GM18868 (cell line): Measurements from ENCODE around the gene GLP1R.

Source experiments
- ATAC-seq: cut with Tn5 transposase; IDR thresholded peaks from one replicate; pipeline ENCODE4 v1.9.1; 2021; ENCODE audit warnings: mild to moderate bottlenecking, moderate library complexity; ENCODE audit not compliant: unreplicated experiment

The GLP1R gene

DNA sequence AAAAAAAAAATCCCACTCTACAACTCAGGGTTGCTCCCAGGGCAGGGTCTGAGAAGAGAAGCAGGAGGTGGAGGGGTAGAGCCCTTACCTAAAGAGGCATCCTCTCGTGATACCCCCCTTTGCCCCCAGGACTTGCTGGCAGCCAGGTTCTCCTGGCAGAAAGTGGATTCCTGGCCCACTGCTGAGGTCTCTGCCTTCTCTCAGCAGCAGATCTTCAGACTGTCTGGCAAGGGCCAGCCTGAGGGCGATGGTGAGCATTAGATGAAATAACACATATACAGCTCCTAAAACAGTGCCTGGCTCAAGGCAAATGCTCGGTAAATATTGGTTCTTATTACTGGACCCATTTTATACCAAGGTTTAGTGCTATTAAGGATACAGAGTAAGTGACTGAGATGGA lies 4.8 kb upstream of the GLP1R start:
- ATAC-seq = no peak

DNA sequence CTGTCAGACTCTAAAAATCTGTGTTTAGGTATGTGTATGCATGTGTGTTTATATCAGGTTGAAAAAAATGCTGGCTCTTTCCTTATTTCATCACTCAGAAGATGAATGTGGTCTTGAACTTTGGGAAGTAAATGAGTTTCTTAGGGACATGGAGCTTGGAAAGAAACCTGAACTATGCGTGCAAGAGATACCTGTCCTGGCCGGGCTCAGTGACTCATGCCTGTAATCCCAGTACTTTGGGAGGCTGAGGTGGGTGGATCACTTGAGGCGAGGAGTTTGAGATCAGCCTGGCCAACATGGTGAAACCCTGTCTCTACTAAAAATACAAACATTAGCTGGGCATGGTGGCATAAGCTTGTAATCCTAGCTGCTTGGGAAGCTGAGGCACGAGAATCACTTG lies 4.4 kb upstream of the GLP1R start:
- no peak for ATAC-seq

DNA sequence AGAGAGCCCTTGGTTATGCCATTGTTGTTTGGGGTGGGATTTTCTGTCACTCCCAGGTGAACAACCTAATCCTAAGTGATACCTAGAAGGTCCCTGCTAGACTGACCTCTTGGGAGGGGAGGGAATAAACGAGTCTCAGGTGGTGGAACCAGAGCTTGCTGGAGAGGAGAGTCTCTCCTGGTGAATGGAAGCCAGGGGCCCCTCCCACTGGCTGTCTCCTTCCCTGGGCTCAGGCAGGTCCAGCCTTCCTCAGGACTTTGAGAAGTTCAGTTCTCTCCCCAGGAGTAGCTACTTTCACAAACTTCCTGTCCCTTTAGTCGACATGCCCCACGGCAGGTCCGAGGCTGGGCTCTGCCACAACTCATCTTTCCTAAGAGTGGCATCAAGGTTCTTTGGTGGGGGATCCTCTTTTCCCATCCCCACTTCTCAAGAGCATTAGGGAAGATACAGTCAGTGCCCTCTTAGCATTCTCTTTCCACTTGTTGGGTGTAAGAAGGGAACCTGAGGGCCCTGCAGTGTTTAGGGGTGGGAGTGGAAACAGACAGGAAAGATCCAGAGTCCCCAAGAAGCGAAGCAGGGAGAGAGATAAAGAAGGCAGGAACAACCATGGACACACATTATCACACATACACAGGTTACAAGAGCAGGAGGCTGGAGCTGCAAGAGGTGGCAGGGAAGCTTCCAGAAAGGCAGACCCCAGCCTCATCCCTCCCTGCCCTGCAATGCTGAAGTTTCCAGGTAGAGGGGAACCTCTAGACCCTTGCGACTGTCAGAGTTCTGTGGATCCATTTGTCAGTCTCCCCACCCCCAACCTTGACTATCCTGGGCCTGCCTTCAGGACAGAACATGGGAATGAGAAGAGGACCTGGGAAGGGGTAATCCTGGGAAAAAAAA lies 900 bp upstream of the GLP1R start:
- no peak for ATAC-seq

DNA sequence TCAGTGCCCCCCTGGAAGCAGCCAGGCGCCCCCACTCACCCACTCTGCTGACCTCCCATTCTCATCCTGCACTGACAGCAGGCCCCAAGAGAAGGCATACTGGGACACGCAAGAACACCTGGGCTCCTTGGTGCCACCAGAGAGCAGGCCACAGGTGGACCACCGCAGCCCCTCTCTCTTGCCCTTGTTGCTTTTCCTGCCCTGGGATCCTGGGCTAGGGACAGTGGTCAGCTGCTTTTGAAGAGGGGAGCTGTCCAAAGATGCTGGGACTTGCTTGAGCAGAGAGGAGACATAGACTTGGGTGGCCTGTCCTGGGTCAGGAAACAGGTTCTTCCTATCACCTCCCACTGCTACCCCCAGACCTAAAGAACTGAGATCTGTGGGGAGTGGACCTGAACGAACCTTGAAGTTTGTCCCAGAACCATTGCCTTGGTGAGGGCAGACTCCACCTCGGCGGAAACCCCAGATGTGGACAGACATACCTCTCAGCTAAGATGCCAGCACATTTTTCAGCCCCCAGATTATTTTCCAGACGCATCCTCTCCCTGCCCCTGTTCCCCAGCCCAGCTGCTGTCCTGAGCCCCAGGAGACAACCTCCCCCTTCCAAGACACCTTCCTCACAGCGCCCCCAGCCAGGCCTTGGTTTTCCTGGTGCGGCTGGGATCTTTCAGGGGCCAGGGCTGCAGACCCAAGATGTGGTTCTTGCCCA lies 1.1 kb downstream of the GLP1R start:
- no peak for ATAC-seq

DNA sequence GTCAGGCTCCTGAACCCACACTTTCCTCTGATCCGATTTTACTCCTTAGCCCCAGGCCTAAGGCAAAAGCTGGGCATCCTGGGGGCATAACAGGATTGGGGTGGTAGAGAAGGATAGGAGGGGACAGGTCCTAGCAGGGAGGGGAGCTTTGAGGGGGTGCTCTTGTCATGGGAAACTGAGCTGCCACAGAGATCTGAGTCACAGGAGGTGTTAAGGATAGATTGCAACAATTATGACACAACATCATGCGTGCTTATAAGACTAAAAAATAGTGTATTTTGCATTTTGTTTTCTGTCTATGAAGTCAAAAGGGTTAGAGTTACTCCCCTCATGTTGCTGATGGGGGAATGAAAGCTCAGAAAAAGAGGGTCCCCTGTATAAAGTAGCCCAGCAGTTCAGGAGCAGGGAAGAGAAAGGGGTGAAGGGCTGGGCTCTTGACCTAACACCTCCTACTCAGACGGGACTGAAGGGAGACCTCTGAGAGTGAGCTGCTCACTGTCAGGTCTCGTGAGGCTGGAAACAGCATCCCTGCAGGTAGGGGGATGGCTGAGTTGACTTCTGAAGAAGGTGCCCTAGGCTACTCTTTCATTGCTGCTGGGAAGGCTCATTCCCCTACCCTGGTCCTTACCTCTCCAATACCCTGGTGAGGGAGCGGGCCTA lies 2.0 kb downstream of the GLP1R start:
- ATAC-seq = no peak

DNA sequence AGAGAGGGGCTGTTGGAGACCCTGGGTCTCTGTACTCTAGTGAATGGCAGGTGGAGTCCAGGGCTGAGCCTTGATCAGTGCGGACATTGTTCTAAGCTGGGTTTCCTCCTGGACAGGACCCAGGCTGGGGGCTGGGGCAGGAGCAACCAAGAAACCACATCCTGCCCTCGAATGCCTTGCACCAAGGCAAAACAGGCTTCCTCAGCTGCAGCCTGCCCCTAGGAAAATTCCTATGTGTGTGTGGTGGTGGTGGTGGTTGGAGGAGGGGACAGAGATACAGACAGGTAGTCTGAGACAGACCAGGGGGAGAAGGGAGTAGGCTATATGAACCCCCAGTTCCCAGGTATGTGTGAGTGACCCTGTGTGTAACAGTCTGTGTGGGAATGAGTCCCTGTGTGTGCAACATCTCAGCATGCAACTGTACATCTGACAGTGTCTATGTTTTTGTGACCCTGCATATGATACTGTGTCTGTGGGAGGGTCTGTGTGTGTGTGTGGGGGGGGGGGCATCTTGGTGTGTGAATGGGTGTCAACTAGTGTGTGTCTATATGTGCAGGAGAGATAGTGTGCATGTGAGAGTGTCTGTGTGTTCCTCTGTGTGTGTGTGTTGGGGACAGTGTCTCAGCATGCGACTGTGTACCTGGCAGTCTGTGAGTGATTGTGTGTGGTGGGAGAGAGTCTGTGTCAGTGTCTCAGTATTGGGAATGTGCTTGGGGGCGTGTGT lies 3.0 kb downstream of the GLP1R start:
- no peak for ATAC-seq

DNA sequence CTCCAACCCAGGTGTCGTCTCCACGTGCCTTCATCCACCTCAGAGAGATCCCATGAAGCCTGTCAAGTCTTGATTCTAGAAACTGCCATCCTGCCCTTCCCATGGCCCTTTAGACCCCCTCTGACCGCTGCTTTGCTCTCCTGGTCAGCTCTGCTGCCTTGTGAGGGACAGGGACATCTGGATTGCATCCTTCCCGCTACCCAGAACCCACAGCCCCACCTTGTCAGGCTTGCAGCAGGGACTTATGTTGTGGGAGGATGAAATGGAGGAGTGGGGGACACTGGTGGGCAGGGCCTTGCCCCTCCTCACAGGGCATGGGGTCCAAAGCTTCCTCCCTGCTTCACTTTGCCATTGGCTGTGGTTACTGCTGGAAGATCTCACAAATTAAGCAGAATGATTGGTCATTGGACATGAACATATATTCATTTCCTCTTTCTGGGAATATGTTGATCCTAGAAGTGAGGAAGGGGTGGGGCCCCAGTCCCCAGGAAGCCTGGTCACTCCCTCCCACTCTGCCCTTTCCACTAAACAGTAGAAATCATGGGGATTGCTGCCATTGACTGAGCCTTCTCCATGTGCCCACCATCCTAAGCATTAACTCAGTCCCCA lies 4.5 kb downstream of the GLP1R start:
- ATAC-seq = no peak

DNA sequence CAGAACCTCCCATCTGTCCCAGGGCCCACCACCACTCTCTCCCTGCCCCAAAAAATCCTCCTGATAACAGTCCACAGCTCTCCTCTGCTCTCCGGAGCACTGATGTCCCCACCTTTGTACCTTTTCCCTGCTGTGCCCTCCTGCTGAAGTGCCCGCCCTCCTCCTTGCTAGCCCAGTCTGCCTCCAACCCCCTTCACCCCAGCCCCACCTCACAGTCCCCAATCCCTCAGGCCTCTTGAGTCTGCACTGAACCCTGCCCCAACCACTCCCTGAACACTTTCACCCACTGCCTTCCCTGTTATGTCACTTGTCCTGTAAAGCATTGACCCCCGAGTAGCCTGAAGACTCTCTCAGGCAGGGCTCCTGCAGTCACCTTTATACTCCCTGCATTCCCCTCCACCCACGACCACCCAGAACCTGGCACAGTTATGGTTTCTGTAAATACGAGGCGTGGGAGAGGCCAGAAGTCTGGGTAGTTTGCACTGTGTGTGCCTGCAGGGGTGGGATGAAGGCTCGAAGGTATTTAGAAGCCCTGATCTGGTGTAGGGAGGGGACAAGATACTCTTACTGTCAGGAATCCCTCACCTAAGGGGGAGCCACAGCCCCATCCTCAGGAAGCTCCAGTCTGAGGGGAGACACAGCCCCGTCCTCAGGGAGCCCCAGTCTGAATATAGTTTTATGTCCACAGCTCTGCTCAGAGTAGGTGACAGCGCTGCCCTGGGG lies 5.4 kb downstream of the GLP1R start:
- ATAC-seq = no peak

DNA sequence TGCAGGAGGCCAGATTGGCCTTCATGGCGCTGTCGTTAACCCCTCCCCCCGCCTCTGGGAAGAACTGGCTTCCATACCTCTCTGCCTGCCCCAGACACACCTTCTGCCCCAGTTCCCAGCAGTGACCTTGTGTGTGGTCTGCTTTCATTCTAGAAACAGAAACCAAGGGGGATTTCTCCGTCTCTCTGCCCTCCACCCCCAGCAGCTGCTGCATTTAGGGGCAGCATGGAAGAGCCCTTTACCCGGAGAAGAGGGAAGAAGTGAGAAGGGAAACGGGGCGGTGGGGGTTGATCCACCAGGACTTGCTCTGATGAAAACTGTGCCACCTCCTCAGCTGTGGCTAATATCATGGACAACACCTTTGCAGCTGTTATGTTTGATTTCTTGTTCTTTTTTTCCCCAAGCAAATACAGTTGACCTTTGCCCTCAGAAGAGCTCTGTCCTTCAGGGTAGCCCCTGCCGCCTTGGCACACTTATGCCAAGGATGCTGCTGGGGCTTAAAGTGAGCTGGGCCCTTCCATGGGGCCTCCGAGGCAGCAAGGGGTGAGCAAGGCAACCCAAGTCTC lies 6.1 kb downstream of the GLP1R start:
- no peak for ATAC-seq

DNA sequence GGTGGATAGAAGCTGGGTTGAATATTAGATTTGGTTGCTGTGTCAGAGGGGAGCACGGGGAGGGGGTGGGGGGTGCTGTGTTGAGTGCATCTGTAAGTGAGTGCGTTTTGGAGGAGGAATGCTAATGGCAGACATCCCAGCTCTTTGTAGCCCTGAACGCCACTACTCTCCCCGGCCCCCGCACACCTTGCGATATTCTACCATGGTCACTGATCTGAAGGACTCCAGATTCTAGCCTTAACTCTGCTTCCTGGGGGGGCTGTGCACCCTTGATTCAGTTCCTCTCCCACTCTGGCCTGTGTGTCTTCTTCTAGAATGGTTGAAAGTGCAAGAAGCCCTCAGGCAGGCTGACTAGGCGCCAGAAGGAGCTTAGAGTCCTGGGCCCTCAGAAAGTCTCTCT lies 7.1 kb downstream of the GLP1R start:
- no peak for ATAC-seq

DNA sequence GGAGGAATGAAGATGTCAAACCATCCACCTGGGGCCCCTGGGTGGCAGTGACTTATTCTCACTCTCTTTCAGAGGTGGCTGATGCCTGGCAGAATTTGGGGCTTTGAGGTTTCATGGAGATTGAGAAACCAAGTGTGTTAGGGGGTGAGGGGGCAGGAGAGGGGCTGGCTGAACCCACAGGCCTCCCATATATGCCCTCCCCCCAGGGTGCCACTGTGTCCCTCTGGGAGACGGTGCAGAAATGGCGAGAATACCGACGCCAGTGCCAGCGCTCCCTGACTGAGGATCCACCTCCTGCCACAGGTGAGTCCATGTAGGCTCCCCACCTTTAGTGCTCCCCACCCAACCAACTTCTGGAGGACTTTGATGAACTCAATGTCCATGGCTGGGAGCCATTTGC lies 7.6 kb downstream of the GLP1R start:
- no peak for ATAC-seq

DNA sequence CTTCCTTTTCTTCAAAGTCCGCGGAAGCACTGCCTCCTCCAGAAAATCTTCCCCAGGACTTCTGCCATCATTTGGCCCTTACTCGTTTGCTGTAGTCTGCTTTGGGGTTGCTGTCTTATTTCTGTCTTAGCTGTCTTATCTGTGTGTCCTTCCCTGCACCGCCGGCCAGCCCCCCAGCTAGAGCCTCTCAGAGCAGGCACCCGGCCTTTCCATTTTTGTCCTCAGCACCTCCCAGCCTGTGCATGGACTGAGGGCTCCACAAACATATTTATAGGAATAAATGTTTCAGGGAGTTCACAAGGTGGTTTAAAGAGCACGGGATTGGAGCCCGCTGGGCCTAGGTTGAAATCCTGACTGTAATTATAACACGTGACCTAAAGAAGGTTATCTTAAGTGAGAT lies 8.1 kb downstream of the GLP1R start:
- no peak for ATAC-seq

DNA sequence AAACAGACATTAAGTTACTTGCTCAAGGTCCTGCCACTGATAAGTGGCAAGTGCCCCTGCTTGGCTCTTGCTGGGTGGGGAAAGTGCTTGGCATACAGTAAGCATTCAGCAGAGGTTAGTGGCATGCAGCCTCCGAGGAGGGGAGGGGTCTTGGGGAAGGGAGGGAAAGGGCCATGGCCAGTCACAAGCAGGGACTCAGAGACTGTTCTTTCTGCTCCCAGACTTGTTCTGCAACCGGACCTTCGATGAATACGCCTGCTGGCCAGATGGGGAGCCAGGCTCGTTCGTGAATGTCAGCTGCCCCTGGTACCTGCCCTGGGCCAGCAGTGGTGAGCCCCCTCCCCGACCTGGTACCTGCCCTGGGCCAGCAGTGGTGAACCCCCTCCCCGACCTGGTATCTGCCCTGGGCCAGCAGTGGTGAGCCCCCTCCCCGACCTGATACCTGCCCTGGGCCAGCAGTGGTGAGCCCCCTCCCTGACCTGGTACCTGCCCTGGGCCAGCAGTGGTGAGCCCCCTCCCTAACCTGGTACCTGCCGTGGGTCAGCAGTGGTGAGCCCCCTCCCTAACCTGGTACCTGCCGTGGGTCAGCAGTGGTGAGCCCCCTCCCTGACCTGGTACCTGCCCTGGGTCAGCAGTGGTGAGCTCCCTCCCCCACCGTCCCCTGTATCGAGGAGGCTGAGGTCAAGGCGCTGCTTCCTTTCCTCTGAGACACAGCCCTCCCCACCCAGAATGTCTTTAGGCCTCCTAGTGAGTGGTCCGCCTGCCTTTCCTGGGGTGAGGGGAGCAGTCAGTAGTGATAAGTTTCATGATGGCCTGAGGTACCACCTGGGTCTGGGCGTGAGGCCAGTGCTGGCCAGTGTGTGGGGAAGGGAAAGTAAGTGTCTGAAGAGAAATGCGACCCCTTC lies 8.9 kb downstream of the GLP1R start:
- ATAC-seq = no peak

DNA sequence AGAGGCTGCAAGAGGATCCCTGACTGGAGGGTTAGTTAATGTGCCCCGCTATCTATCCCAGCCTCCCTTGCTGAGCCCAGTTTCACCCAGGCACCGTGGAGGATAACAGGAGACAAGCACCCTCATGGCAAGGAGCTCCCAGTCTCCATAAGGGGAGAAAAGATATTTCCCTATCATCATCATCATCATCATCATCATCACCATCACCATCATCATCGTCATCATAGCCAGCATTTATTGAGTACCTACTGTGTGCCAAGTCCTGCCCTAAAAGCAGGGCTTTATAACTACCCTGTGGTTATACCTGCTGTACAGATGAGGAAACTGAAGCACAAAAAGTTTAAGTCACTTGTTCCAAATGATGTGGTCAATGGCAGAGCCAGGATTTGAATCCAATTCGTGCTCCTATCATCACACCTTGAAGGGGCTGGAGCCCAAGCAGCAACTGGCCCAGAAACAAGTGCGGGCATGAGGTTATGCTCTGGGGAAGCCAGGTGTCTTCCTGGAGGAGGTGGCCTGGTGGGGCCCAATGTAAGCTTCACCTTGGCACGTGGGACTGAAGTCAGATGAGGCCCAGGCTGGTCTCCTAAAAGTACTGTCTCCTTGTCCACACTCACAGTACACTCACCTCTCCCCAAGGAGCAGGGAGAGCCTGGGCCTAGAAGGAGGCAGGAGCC lies 10.0 kb downstream of the GLP1R start:
- ATAC-seq = no peak

DNA sequence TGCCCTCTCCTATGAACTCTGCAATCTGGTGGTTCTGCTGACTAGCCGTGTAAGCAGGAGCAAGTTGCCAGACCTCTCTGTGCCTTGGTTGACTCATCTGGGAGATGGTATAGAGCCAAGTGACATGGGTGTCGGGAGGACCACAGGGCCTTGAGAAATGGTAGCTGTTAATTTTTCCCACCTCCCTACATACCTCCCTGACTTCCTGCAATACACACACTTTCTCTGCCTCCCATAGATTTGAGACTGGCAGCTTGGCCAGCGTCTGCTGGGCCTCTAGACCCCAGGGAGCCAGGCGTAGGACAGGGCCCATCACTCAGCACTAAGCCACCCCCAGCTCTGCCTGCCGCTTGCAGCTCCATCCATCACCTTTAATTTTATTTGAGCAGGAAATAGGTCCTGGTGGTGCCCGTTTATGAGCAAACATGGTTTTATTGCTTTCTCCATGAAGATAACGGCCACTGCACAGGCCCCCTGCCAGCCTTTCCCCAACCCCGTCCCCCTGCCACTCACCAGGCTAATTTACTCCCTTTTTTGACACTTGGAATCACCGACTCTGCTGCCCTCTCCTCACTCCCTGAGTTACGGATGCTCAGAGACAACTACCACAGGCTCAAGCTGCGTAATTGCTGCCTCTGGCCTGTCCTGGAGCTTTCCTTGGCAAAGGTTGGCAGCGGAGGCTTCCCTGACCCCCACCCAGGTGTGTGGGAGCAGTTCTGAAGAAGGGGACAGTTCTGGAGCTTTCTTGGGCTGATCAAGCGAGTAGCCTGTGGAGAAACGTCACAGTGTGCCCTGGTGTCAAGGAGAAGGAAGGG lies 11.1 kb downstream of the GLP1R start:
- no peak for ATAC-seq

DNA sequence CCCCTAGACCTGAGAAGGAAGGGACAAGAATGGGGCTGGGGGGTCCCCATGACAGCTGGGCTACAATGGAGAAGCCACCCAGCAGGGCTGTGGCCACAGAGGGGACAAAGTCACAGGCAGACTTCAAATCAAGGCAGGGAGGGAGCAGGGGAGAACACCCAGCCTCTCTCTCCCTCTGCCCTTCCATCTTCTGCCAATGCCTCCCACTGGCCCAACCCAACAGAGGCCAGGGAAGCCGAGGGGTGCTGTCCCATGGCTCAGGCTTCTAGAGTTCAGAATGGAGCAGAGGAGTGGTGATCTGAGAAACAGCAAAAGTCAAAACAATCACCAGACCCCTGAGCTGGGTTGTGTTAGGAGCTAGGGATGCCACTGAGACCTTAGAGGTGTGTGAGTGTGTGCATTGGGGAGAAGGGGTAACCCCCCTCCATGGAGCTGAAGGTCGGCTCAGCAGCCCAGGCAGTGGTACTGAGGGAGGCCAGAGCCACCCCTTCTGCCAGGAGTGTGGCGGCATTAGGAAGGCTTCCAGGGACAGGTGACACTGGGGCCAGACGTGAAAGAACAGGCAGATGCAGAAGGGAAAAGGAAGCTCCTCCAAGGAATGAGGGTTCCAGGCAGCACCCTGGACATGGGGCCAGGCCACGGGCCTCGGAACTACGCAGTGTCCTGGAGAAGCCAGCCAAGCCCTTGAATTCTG lies 12.0 kb downstream of the GLP1R start:
- no peak for ATAC-seq

DNA sequence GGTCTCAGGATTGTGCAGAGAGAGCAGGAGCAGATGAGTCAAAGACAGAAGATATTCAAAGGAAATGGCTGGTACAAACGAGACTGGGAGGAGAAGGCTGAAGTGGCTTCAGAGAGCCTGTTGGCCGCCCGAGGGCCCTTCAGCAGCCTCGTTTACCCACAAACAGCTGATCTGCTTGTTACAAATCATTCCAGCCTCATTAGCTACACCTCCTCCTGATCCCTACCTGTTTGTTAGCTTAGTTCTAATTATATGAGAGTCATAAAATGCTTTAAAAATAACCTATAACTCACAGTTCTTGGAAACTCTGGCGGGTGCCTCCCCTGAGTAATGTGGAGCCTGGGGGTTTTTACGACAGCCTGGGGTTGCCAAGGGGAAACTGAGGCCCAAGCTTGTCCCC lies 12.6 kb downstream of the GLP1R start:
- ATAC-seq = no peak
